H1 (cell line): ENCODE results near the gene C1GALT1. TPM values are rescaled to one million over a fixed set of nuclear protein-coding genes. Genes with fewer than 3 reads are reported as not detected.

Experiments used
- CTCF ChIA-PET: fragments of 300-600 bp; sonication (Branson Sonifier 250); formaldehyde crosslinking; loops from one replicate; lab custom pipeline; 2021; ENCODE audit not compliant: partially characterized antibody; lab: Charles Lee
- POLR2A ChIA-PET: fragments of 300-600 bp; sonication (Branson Sonifier 250); formaldehyde crosslinking; loops from one replicate; lab custom pipeline; 2021; ENCODE audit warnings: inconsistent platforms; ENCODE audit not compliant: partially characterized antibody; lab: Charles Lee
- DNase-seq, 2 experiments: peaks; one replicate each; pipeline versions ENCODE4 v3.0.0 to v3.0.0-alpha.2; 2010 to 2022; ENCODE audit warnings: low spot score in 2 of 2, low read depth in 1 of 2, mixed read lengths in 1 of 2
- FAIRE-seq: peaks from 2 replicates; lab custom pipeline; 2011; peaks lifted over from hg19 to GRCh38; lab: Jason Lieb, UNC
- H2AFZ ChIP-seq: 2 replicates; pipeline ENCODE4 v1.8.1; 2012; ENCODE audit warnings: low read length, inconsistent platforms
- H2AK5ac ChIP-seq: 2 replicates; pipeline ENCODE4 v1.6.1; 2013; ENCODE audit warnings: low read depth, low read length
- H2BK120ac ChIP-seq: replicated peaks from 2 replicates; pipeline ENCODE3; 2013; ENCODE audit warnings: low read depth, low read length, inconsistent platforms
- H2BK12ac ChIP-seq: 2 replicates; pipeline ENCODE4 v1.6.1; 2013; ENCODE audit warnings: low read depth, low read length
- H2BK15ac ChIP-seq: 2 replicates; pipeline ENCODE4 v1.6.1; 2013; ENCODE audit warnings: low read length
- H2BK20ac ChIP-seq: 2 replicates; pipeline ENCODE4 v1.6.1; 2013; ENCODE audit warnings: low read length
- H2BK5ac ChIP-seq: 2 replicates; pipeline ENCODE4 v1.6.1; 2013; ENCODE audit warnings: low read depth, low read length
- H3K14ac ChIP-seq: 2 replicates; pipeline ENCODE4 v1.6.1; 2013; ENCODE audit warnings: inconsistent platforms; ENCODE audit not compliant: insufficient read length
- H3K18ac ChIP-seq: 2 replicates; pipeline ENCODE4 v1.6.1; 2013; ENCODE audit warnings: low read length; ENCODE audit errors: extremely low read depth
- H3K23ac ChIP-seq: 2 replicates; pipeline ENCODE4 v1.6.1; 2013; ENCODE audit warnings: inconsistent platforms; ENCODE audit not compliant: insufficient read length
- H3K23me2 ChIP-seq: 2 replicates; pipeline ENCODE4 v1.6.1; 2013; ENCODE audit warnings: low read depth, low read length
- H3K27ac ChIP-seq: 2 replicates; pipeline ENCODE4 v1.6.1; 2011; ENCODE audit warnings: low read depth, low read length, inconsistent platforms
- H3K27me3 ChIP-seq, 4 experiments: replicated peaks in 1 of 4; 1 replicate in 1 of 4; 2 replicates in 3 of 4; pipeline versions ENCODE4 v1.6.1 to v1.8.1; 2011 to 2013; ENCODE audit warnings: low read length in 3 of 4, mild to moderate bottlenecking in 3 of 4, inconsistent platforms in 2 of 4, mixed read lengths in 2 of 4, moderate library complexity in 1 of 4; ENCODE audit not compliant: control insufficient read depth in 3 of 4, insufficient read depth in 3 of 4; ENCODE audit errors: extremely low read depth in 1 of 4
- H3K36me3 ChIP-seq, 4 experiments: 2 replicates each; pipeline versions ENCODE4 v1.6.1 to v1.8.1; 2011 to 2013; ENCODE audit warnings: mild to moderate bottlenecking in 4 of 4, low read length in 3 of 4, moderate library complexity in 2 of 4, control low read depth in 1 of 4, inconsistent platforms in 1 of 4; ENCODE audit not compliant: insufficient read depth in 4 of 4, control insufficient read depth in 2 of 4
- H3K4ac ChIP-seq: replicated peaks from 2 replicates; pipeline ENCODE3; 2013; ENCODE audit warnings: low read length, low read depth, mixed read lengths, inconsistent platforms; ENCODE audit not compliant: insufficient read length
- H3K4me1 ChIP-seq, 4 experiments: replicated peaks in 1 of 4; 1 replicate in 1 of 4; 2 replicates in 3 of 4; pipeline versions ENCODE4 v1.6.1 to v1.8.1; 2011 to 2013; ENCODE audit warnings: low read length in 3 of 4, inconsistent platforms in 2 of 4, mixed read lengths in 1 of 4; ENCODE audit not compliant: insufficient read depth in 4 of 4, control insufficient read depth in 3 of 4
- H3K4me2 ChIP-seq, 2 experiments: 2 replicates each; pipeline versions ENCODE4 v1.6.1 to v1.8.1; 2011 to 2013; ENCODE audit warnings: low read depth in 2 of 2, low read length in 2 of 2, control low read depth in 1 of 2, inconsistent platforms in 1 of 2, mild to moderate bottlenecking in 1 of 2; ENCODE audit not compliant: insufficient read depth in 1 of 2
- H3K4me3 ChIP-seq, 4 experiments: fragments of 200-600, 300-600 bp in 1 of 4; sonication (generic), shearing (Covaris generic), sonication (Bioruptor Twin) in 1 of 4; 2 replicates each; pipeline versions ENCODE4 v1.5.1 to v1.8.1; 2011 to 2016; ENCODE audit warnings: low read length in 4 of 4, low read depth in 3 of 4, control low read depth in 2 of 4, inconsistent platforms in 2 of 4, mild to moderate bottlenecking in 2 of 4, mixed read lengths in 1 of 4, moderate library complexity in 1 of 4; ENCODE audit not compliant: insufficient read depth in 2 of 4; ENCODE audit errors: extremely low read depth in 1 of 4
- H3K56ac ChIP-seq: replicated peaks from 2 replicates; pipeline ENCODE3; 2013; ENCODE audit warnings: low read depth, mild to moderate bottlenecking, mixed read lengths, low read length, inconsistent platforms; ENCODE audit not compliant: insufficient read length
- H3K79me1 ChIP-seq: 2 replicates; pipeline ENCODE4 v1.6.1; 2013; ENCODE audit warnings: low read depth, low read length, control low read depth
- H3K79me2 ChIP-seq, 2 experiments: 2 replicates each; pipeline versions ENCODE4 v1.6.1 to v1.8.1; 2012 to 2013; ENCODE audit warnings: low read length in 2 of 2, mild to moderate bottlenecking in 2 of 2, inconsistent platforms in 1 of 2; ENCODE audit not compliant: insufficient read depth in 2 of 2, control insufficient read depth in 1 of 2
- H3K9ac ChIP-seq, 4 experiments: replicated peaks in 1 of 4; 1 replicate in 1 of 4; 2 replicates in 3 of 4; pipeline versions ENCODE4 v1.6.1 to v1.8.1; 2011 to 2013; ENCODE audit warnings: low read depth in 3 of 4, low read length in 3 of 4, control low read depth in 2 of 4, mild to moderate bottlenecking in 2 of 4, moderate library complexity in 2 of 4, inconsistent platforms in 1 of 4; ENCODE audit errors: extremely low read depth in 1 of 4
- H3K9me3 ChIP-seq, 2 experiments: 2 replicates each; pipeline versions ENCODE4 v1.6.1 to v1.8.1; 2012 to 2013; ENCODE audit warnings: mild to moderate bottlenecking in 2 of 2, moderate library complexity in 2 of 2, control low read depth in 1 of 2, inconsistent platforms in 1 of 2, low read depth in 1 of 2, low read length in 1 of 2, mixed read lengths in 1 of 2; ENCODE audit not compliant: insufficient read depth in 2 of 2
- H4K20me1 ChIP-seq, 2 experiments: replicated peaks in 1 of 2; 2 replicates each; pipeline versions ENCODE3 to v1.8.1; 2011 to 2013; ENCODE audit warnings: inconsistent platforms in 2 of 2, low read length in 2 of 2, mild to moderate bottlenecking in 1 of 2; ENCODE audit not compliant: insufficient read depth in 2 of 2, control insufficient read depth in 1 of 2
- H4K5ac ChIP-seq: 2 replicates; pipeline ENCODE4 v1.6.1; 2013; ENCODE audit warnings: low read length, low read depth, mixed read lengths, inconsistent platforms; ENCODE audit not compliant: insufficient read length
- H4K8ac ChIP-seq: 2 replicates; pipeline ENCODE4 v1.8.0; 2013; ENCODE audit warnings: mild to moderate bottlenecking, moderate library complexity, low read length, inconsistent platforms; ENCODE audit not compliant: insufficient read depth; ENCODE audit errors: extremely low read depth
- H4K91ac ChIP-seq: replicated peaks from 2 replicates; pipeline ENCODE3; 2013; ENCODE audit warnings: low read length, mixed read lengths, inconsistent platforms; ENCODE audit not compliant: insufficient read length
- ASH2L ChIP-seq: fragments of 200-600, 300-600 bp; sonication (generic); IDR thresholded peaks from one replicate; pipeline ENCODE4 v1.7.1; 2017; ENCODE audit warnings: low read length
- ATF3 ChIP-seq: IDR thresholded peaks from 2 replicates; pipeline ENCODE4 v1.6.1; 2011; ENCODE audit warnings: low read depth, mild to moderate bottlenecking, low read length; ENCODE audit not compliant: insufficient read depth
- TBP ChIP-seq: IDR thresholded peaks from 2 replicates; pipeline ENCODE4 v1.6.1; 2011; ENCODE audit warnings: low read depth, low read length, improper control_type of control experiment
- WGBS, 2 experiments: shearing (Covaris generic) in 1 of 2; methylation state at CpG; one replicate each; pipeline versions ENCODE4 v1.1.6 to v1.1.7; 2013 to 2015; ENCODE audit warnings: low lambda C conversion rate in 2 of 2, mixed read lengths in 2 of 2, inconsistent platforms in 1 of 2, low coverage in 1 of 2, missing lambda C conversion rate in 1 of 2; ENCODE audit not compliant: insufficient replicate concordance in 2 of 2, insufficient coverage in 1 of 2, insufficient read length in 1 of 2; ENCODE audit errors: extremely low coverage in 1 of 2, missing lambda C conversion rate in 1 of 2; 5-methylcytosine and 5-hydroxymethylcytosine counted together
- polyA plus RNA-seq, 7 experiments: library from polyadenylated mRNA; depleted of rRNA in 3 of 7; stranded (reverse) in 5 of 7; unstranded in 2 of 7; fragments of >200 nt in 5 of 7; fragments of 200-250 nt in 2 of 7; gene quantifications; 1 replicate in 5 of 7; 2 replicates in 1 of 7; 4 replicates in 1 of 7; pipeline versions ENCODE4 v1.2.1 to v1.2.3, GENCODE V29; 2011 to 2013; ENCODE audit warnings: missing spikeins in 2 of 7, mixed read lengths in 2 of 7
- total RNA-seq: library from RNA; stranded (reverse); fragmentation: NEBNext Ultra II Directional; extraction: Animal tissue kit (Norgen Biotek cat#: 25700); gene quantifications from 2 replicates; pipeline ENCODE4 v1.2.1, GENCODE V29; 2021

The C1GALT1 gene
- total and polyA plus RNA-seq, 2 of the 8 experiments (the other 6 are each of a cell fraction or from before 2014, with no cell fraction given) = 18.7 to 94.2 TPM

GRCh38 chr7:7201578-7202374, 19.4 kb downstream of the C1GALT1 start:
- H3K18ac ChIP-seq = peak overlapping the region; percentile 80
- TF ChIP-seq ASH2L (peak; percentile 40), TBP (peak; percentile 16; the same call in 1 of the 2 replicates), ATF3 (no peak)
- TF ChIP-seq, all 59 proteins: peak for 2
- Histone ChIP-seq H2BK20ac (no peak overlapping the region), H4K8ac (no peak overlapping the region), H2BK15ac (no peak overlapping the region), H3K56ac (no peak overlapping the region), H3K27ac (peak overlapping the region; percentile 27), H2AK5ac (peak overlapping the region; percentile 57), H4K5ac (no peak overlapping the region), H3K4me3 (peak overlapping the region in 1 of 4 experiments; percentile 11; a peak in 1 of 8 replicates), H2BK120ac (no peak overlapping the region), H3K23me2 (no peaks in the 10 kb centered on the region), H3K9ac (no peak overlapping the region; a peak in 1 of 7 replicates), H4K91ac (no peak overlapping the region), H3K79me1 (no peaks in the 10 kb centered on the region; the same call in 1 of the 2 replicates), H3K4ac (no peak overlapping the region), H3K14ac (no peak overlapping the region), H3K4me1 (peaks cover 4 to 32% (median 8%) of the 10 kb centered on the region in 4 experiments), H3K27me3 (no peaks in the 10 kb centered on the region), H3K9me3 (no peaks in the 10 kb centered on the region), H4K20me1 (peaks cover 3% of the 10 kb centered on the region in 2 experiments), H3K36me3 (no peaks in the 10 kb centered on the region), H3K79me2 (peaks cover 21 to 94% of the 10 kb centered on the region in 2 experiments; a peak in 3 of 4 replicates), H2BK5ac (peak overlapping the region; percentile 68), H2BK12ac (peak overlapping the region; percentile 33; the same call in 1 of the 2 replicates), H3K23ac (no peak overlapping the region), H2AFZ (no peak overlapping the region), H3K4me2 (peak overlapping the region; percentile 30 to 62; a peak in 3 of 4 replicates)
- no peak for FAIRE-seq
- DNase-seq = peak in 1 of 2 experiments; percentile 59
- 69% methylated on average over 15 of the region's 15 CpGs; no CpG with 5 or more reads in 1 of the 2 experiments for WGBS, 2 experiments
- CTCF ChIA-PET = interaction anchor here (1.0 to 1.7 kb wide), 4 partner anchors 18 to 99 kb away, joined by 3 to 5 read pairs (median 4); partner anchors contain the start of gene C1GALT1
- POLR2A ChIA-PET = interaction anchor here (1.2 to 2.0 kb wide), 6 partner anchors 8 to 150 kb away, joined by 3 to 13 read pairs (median 8); partner anchors contain the start of gene C1GALT1
